Right hindlimb (tissue), 1 donor: Measurements from ENCODE around the gene SLC48A1.
A peak's percentile ranks its signal among the peaks of the same experiment; 100 is the strongest.

Experiments used
- DNase-seq: peaks from one replicate; pipeline ENCODE4 v3.0.0-alpha.2; 2018

The SLC48A1 gene

GRCh38 chr12:47779301-47779942 is 6.4 kb downstream of the SLC48A1 start:
- peak; percentile 92 for DNase-seq

GRCh38 chr12:47779943-47780504 is 7.0 kb downstream of the SLC48A1 start:
- no peak for DNase-seq

- DNase-seq: no peak
These were observed 8.7 kb downstream of the SLC48A1 start for GRCh38 chr12:47781479-47782371.

GRCh38 chr12:47782372-47782770 is 9.3 kb downstream of the SLC48A1 start:
- DNase-seq: no peak

GRCh38 chr12:47783024-47783755 is 10.2 kb downstream of the SLC48A1 start:
- DNase-seq: no peak

GRCh38 chr12:47783821-47784819 is 11.1 kb downstream of the SLC48A1 start:
- no peak for DNase-seq

GRCh38 chr12:47785036-47785886 is 12.2 kb downstream of the SLC48A1 start:
- no peak for DNase-seq

GRCh38 chr12:47785887-47786661 is 13.0 kb downstream of the SLC48A1 start:
- DNase-seq: no peak

GRCh38 chr12:47786662-47787280 is 13.7 kb downstream of the SLC48A1 start:
- no peak for DNase-seq

GRCh38 chr12:47787596-47788319 is 14.7 kb downstream of the SLC48A1 start:
- no peak for DNase-seq

- no peak for DNase-seq
These were observed 16.1 kb downstream of the SLC48A1 start for GRCh38 chr12:47789141-47789540.

- DNase-seq: no peak
These were observed 16.9 kb downstream of the SLC48A1 start for GRCh38 chr12:47789712-47790489.

- no peak for DNase-seq
These were observed 17.8 kb downstream of the SLC48A1 start for GRCh38 chr12:47790676-47791350.

GRCh38 chr12:47791351-47791746 is 18.3 kb downstream of the SLC48A1 start:
- DNase-seq: no peak

GRCh38 chr12:47791874-47792273 is 18.8 kb downstream of the SLC48A1 start:
- DNase-seq: no peak

GRCh38 chr12:47793015-47793681 is 20.1 kb downstream of the SLC48A1 start:
- no peak for DNase-seq

- DNase-seq: no peak
These were observed 21.6 kb downstream of the SLC48A1 start for GRCh38 chr12:47794679-47795078.
